Bladder microvascular endothelial cell (primary cell): ENCODE results near the gene SPATA9. TPM values are rescaled to one million over a fixed set of nuclear protein-coding genes. Genes with fewer than 3 reads are reported as not detected.

Experiments
- total RNA-seq: library from RNA; depleted of rRNA; stranded (reverse); fragments of >200 nt; gene quantifications from 2 replicates; pipeline ENCODE4 v1.2.3, GENCODE V29; 2014

SPATA9 gene, protein sequence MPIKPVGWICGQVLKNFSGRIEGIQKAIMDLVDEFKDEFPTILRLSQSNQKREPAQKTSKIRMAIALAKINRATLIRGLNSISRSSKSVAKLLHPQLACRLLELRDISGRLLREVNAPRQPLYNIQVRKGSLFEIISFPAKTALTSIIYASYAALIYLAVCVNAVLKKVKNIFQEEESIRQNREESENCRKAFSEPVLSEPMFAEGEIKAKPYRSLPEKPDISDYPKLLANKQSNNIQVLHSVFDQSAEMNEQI
- total RNA-seq, result not detected in 2 replicates

DNA sequence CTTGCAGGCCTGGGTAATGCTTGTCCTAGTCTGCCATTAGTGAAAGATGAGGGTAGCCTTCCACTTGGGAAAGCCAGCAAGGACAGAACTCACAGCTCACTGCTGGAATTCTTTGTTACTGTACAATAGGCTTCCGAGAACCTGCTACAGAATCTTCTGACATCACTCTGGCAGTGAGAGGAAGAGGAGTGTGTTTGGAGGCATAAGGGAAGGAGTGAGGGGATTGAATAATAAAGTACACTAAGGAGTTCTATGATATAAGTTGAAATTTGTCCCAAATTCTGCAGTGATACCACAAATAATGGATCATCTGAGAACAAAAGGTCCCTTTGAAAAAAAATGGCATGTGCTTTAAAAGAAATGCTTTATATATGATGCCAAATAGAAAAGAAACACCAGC is at the start of gene SPATA9:
Gene SPATA9 (minus strand): TSS at position 101 of the 400 bp plus-strand sequence. CDS start 137 bp downstream, outside the sequence.

DNA sequence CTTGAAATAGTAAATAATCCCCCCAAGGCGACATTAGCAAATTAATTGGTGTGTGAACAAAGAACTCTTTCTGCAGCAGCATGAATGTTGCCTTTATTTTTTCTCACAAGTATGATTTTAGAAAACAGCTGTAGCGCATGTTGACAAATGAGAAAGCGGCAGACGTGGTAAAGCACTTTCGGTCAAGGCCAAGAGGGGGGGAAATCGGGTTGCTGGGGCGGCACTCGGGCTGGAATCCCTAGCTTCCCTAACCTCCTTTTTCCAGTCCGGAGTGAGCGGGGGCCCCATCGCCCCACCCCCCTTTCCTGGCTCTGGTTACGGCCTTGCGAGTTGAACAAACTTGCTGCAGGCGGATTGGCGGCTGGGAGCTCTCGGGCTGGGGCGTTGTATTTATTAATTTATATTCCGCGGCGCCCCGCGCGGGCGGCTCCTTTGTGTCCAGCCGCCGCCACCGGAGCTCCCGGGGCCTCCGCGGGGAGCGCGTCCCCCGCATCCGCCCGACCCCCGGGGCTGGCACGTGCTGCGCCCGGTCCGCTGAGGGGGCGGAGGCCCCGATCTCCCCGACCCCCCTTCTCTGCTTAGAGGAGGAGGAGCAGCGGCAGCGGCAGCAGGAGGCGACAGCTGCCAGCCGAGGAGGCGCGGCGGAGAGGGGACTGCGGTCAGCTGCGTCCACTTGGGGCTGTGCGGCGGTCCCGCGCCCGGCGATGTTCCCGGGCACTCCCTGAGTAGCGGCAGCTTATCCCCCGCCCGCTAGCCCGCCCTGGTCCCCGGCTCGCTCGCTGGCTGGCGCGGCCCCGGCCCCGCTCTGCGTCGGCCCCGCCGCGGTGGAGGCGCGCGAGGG is 48.2 kb upstream of the SPATA9 start, which contains the start of gene RHOBTB3:
Gene RHOBTB3 (plus strand): TSS at position 607 of the 841 bp plus-strand sequence. CDS start 347 bp downstream, outside the sequence.

DNA sequence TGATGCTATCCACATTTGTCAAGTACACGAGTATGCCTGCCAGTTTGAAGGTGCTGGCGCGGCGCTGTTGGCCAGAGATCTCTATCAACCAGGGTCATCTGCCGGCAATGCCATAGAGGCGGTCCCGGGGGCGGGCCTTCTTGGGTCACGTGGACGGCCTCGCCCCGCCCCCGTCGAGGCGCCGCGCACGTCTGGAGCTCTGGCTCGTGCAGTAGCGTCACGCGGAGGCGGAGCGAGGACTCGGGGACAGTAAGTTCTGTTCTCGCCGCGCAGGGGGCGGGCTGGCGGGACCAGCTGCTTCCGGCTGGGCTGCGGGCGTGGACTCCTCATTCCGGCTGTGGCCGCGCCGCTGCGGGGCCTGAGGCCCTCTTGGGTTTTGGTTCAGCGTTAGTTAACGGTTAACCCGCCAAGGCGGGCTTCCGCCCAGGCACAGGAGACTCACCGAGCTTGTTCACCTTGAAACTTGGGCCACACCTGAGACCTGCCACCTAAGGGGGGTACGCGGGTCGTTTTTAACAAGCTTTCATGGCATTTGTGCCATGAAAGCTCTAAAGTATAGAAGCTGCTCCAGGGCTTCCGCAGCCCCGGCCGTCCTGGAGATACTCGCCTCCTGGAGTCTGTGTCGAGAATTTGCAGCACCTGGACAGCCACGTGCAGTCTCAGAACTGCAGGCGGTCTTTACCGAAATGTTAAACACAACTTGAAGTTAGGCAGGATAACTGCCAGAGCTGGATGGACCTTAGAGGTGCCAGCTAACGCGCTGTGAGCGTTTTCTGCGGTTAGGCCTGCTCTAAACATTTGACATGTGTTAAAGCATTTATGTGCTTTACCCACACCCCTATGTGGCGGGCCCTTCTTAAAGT is 36.0 kb downstream of the SPATA9 start, which contains the start of gene RFESD:
Gene RFESD (plus strand): TSS at position 209 of the 863 bp plus-strand sequence. CDS start 5,495 bp downstream, outside the sequence.

DNA sequence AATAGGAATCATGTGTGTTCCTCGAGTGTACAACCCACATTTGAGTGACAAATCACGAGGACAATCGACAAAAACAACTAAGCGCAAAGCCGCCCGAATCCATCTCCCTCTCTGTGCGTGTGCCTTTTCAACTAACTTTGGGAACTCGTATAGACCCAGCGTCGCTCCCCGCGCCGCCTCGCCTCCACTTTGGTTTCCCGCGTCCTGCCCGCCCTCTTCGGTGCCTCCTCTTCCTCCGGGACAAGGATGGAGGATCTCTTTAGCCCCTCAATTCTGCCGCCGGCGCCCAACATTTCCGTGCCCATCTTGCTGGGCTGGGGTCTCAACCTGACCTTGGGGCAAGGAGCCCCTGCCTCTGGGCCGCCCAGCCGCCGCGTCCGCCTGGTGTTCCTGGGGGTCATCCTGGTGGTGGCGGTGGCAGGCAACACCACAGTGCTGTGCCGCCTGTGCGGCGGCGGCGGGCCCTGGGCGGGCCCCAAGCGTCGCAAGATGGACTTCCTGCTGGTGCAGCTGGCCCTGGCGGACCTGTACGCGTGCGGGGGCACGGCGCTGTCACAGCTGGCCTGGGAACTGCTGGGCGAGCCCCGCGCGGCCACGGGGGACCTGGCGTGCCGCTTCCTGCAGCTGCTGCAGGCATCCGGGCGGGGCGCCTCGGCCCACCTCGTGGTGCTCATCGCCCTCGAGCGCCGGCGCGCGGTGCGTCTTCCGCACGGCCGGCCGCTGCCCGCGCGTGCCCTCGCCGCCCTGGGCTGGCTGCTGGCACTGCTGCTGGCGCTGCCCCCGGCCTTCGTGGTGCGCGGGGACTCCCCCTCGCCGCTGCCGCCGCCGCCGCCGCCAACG is 62.5 kb downstream of the SPATA9 start, which contains the start of gene GPR150:
Gene GPR150 (plus strand): TSS at position 58 of the 840 bp plus-strand sequence. CDS start 189 bp downstream, at position 247.

Other genes starting within 250 kb of the SPATA9 start
- 71.7 and 137 TPM in 2 replicates for gene SKIC3, start 128.0 kb downstream of the SPATA9 start, total RNA-seq
- gene ARSK, start 127.9 kb downstream of the SPATA9 start, total RNA-seq, result 2.4 and 3.0 TPM in 2 replicates
- gene GPR150, start 62.9 kb downstream of the SPATA9 start, total RNA-seq, result 0.06 TPM in 1 of 2 replicates, not detected in the other
- 0.97 and 1.2 TPM in 2 replicates for gene RFESD, start 36.2 kb downstream of the SPATA9 start, total RNA-seq
- gene RHOBTB3, start 48.3 kb upstream of the SPATA9 start, total RNA-seq, result 29.6 and 41.9 TPM in 2 replicates
- gene GLRX, start 139.7 kb upstream of the SPATA9 start, total RNA-seq, result 7.0 and 10.4 TPM in 2 replicates